ENCODE measurements around the gene TACC2. TPM values are rescaled to one million over a fixed set of nuclear protein-coding genes. Genes with fewer than 3 reads are reported as not detected.
A peak's percentile ranks its signal among the peaks of the same experiment; 100 is the strongest.
"Not testable (repeated sequence)": the region's sequence is repeated elsewhere in the genome, so short reads cannot be mapped to it uniquely, and the experiment has no call there.

Gene TACC2
- total RNA-seq, result 100 to 1,000 TPM; 210 to 237 TPM
- long read RNA-seq, partial matches to known transcripts, result 52 of 79 reads
- long read RNA-seq, other reads (novel, unspliced or antisense), result 23 of 79 reads

GRCh38 chr10:121988361-121989324, at the start of gene TACC2:
Gene TACC2, plus strand, starts transcription at chr10:121989163. Its CDS starts 32,819 bp downstream, at chr10:122021982.
- no peak for DNase-seq
- peak; percentile 15 to 70 for ATAC-seq
- intact Hi-C loops (cut with DNase I), result no loop called here

GRCh38 chr10:121941532-121941931, 47.4 kb upstream of the TACC2 start:
- DNase-seq, result no peak
- intact Hi-C loops (cut with DNase I), result no loop called here
- no peak for ATAC-seq

GRCh38 chr10:121942749-121943416, 46.1 kb upstream of the TACC2 start:
- ATAC-seq (peak; percentile 88 to 89), DNase-seq (no peak)
- intact Hi-C loops (cut with DNase I), result no loop called here

GRCh38 chr10:121947343-121948330, 41.3 kb upstream of the TACC2 start:
- ATAC-seq (no peak), DNase-seq (no peak)
- intact Hi-C loops (cut with DNase I), result no loop called here

- no peak for DNase-seq
- intact Hi-C loops (cut with DNase I), result no loop called here
- ATAC-seq, result no peak
Observed at GRCh38 chr10:121949049-121949448, 39.9 kb upstream of the TACC2 start.

- no peak for ATAC-seq
- intact Hi-C loops (cut with DNase I), result no loop called here
- DNase-seq, result no peak
Observed at GRCh38 chr10:121949451-121949850, 39.5 kb upstream of the TACC2 start.

- no peak for ATAC-seq
- intact Hi-C loops (cut with DNase I), result no loop called here
- no peak for DNase-seq
Observed at GRCh38 chr10:121952226-121952625, 36.7 kb upstream of the TACC2 start.

GRCh38 chr10:121956111-121957061, 32.6 kb upstream of the TACC2 start:
- intact Hi-C loops (cut with DNase I), result no loop called here
- DNase-seq (no peak), ATAC-seq (no peak)

GRCh38 chr10:121959671-121960070, 29.3 kb upstream of the TACC2 start:
- DNase-seq, result no peak
- intact Hi-C loops (cut with DNase I), result no loop called here
- ATAC-seq, result no peak

- no peak for DNase-seq
- intact Hi-C loops (cut with DNase I), result no loop called here
- ATAC-seq, result no peak
Observed at GRCh38 chr10:121961456-121961855, 27.5 kb upstream of the TACC2 start.

GRCh38 chr10:121965996-121966395, 23.0 kb upstream of the TACC2 start:
- DNase-seq, result no peak
- intact Hi-C loops (cut with DNase I), result no loop called here
- ATAC-seq, result no peak

- DNase-seq; intact Hi-C loops (cut with DNase I); ATAC-seq: not testable (repeated sequence)
Observed at GRCh38 chr10:121969086-121969485, 19.9 kb upstream of the TACC2 start.

- intact Hi-C loops (cut with DNase I), result loop anchor here (5.0 to 10.0 kb wide), 2 partner anchors 42 to 71 kb away; no protein-coding TSS in a partner anchor
- ATAC-seq, result no peak
- DNase-seq, result no peak
Observed at GRCh38 chr10:121974019-121974534, 14.9 kb upstream of the TACC2 start.

GRCh38 chr10:121974535-121975294, 14.2 kb upstream of the TACC2 start, which contains the start of gene NSMCE4A:
Gene NSMCE4A, minus strand, starts transcription at chr10:121975217. Its CDS starts 52 bp downstream, at chr10:121975165.
- DNase-seq (peak; percentile 89), ATAC-seq (peak; percentile 92 to 95)
- intact Hi-C loops (cut with DNase I), result loop anchor here (5.0 to 10.0 kb wide), 2 partner anchors 42 to 70 kb away; no protein-coding TSS in a partner anchor

GRCh38 chr10:121975295-121976086, 13.5 kb upstream of the TACC2 start:
- ATAC-seq, result peak; percentile 25 to 27
- no peak for DNase-seq
- intact Hi-C loops (cut with DNase I), result loop anchor here in 1 of 2 donors (10.0 kb wide), 1 partner anchor 69 kb away; no protein-coding TSS in a partner anchor

- intact Hi-C loops (cut with DNase I), result loop anchor here in 1 of 2 donors (10.0 kb wide), 1 partner anchor 68 kb away; no protein-coding TSS in a partner anchor
- DNase-seq, result no peak
- ATAC-seq, result no peak
Observed at GRCh38 chr10:121976607-121977006, 12.4 kb upstream of the TACC2 start.

All from left cardiac atrium (tissue), 4 donors.